ENCODE data around the gene RASA2. TPM values are rescaled to one million over a fixed set of nuclear protein-coding genes. Genes with fewer than 3 reads are reported as not detected.

Gene RASA2
- total and polyA plus RNA-seq, 10 of the 15 experiments (the other 5 are each of a cell fraction or from before 2014, with no cell fraction given), result 1.9 to 9.4 (median 7.2) TPM

DNA sequence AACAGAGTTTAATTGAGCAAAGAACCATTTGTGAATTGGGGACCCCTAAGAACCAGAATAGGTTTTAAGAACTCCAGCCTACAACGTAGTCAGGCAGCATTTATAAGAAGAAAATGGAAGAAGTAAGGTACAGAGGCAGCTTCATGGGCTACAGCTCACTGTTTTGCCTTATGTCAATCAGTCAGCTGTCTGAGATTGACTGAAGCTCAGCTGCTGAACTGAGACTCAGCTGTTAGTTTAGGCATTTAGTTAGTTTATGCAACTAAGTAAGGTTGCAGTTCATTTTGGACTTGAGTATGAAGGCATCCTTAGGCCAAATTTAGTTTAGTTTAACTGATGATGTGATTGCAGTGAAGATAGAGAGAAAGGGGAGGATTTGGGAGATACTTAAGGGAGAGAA lies 34.1 kb upstream of the RASA2 start:
- H3K36me3 ChIP-seq (ENCODE audit: control insufficient read depth in 2 of 2, insufficient read depth in 2 of 2, low read length in 1 of 2), result no peaks in the 10 kb centered on the region
- no peak for FAIRE-seq
- no peaks in the 10 kb centered on the region for H3K27me3 ChIP-seq (replicated peaks in 1 of 2; ENCODE audit: control insufficient read depth in 2 of 2, insufficient read depth in 2 of 2, low read length in 1 of 2)
- no TSS peak for BruUV-seq (replicated peaks)
- RAD21 ChIA-PET (ENCODE audit: unreplicated experiment), result interaction anchor here (0.6 to 6.3 kb wide), 34 partner anchors 9 to 443 kb away, joined by 3 to 164 read pairs (median 5); partner anchors contain the start of genes PXYLP1 and ZBTB38
- H3K79me2 ChIP-seq (ENCODE audit: control insufficient read depth, insufficient read depth, low read length), result no peaks in the 10 kb centered on the region
- in situ Hi-C loops (cut with MboI), result loop anchor here (5.0 kb wide), 1 partner anchor 145 kb away; no protein-coding TSS in a partner anchor
- H3K27ac ChIP-seq (ENCODE audit: control insufficient read depth, insufficient read depth), result no peak overlapping the region
- no peak for ATAC-seq
- H4K20me1 ChIP-seq (ENCODE audit: control insufficient read depth, insufficient read depth), result no peaks in the 10 kb centered on the region
- POLR2A ChIA-PET, result interaction anchor here (0.6 to 4.6 kb wide), 8 partner anchors 10 to 149 kb away, joined by 3 to 33 read pairs (median 6); no protein-coding TSS in a partner anchor
- no peaks in the 10 kb centered on the region; the same call in 1 of the 2 replicates for H3K4me1 ChIP-seq (ENCODE audit: control insufficient read depth, insufficient read depth, low read length)
- no peak overlapping the region for H3K9ac ChIP-seq (ENCODE audit: control insufficient read depth, insufficient read depth, low read length)
- WGBS (ENCODE audit: insufficient coverage, insufficient replicate concordance, low lambda C conversion rate, missing lambda C conversion rate), result 100% methylated on average over 1 of the region's 1 CpG
- no peak for TF ChIP-seq YY1 (IDR thresholded peaks at IDR 0.05; ENCODE audit: low read depth, low read length)
- TF ChIP-seq, protein P1, sequence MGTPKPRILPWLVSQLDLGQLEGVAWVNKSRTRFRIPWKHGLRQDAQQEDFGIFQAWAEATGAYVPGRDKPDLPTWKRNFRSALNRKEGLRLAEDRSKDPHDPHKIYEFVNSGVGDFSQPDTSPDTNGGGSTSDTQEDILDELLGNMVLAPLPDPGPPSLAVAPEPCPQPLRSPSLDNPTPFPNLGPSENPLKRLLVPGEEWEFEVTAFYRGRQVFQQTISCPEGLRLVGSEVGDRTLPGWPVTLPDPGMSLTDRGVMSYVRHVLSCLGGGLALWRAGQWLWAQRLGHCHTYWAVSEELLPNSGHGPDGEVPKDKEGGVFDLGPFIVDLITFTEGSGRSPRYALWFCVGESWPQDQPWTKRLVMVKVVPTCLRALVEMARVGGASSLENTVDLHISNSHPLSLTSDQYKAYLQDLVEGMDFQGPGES (IDR thresholded peaks at IDR 0.05), result no peak
- TF ChIP-seq SPI1 (IDR thresholded peaks at IDR 0.05; ENCODE audit: borderline replicate concordance, insufficient read depth, low read depth, low read length), result no peak
- no peak for TF ChIP-seq FOS (IDR thresholded peaks at IDR 0.05; ENCODE audit: borderline replicate concordance, extremely low read depth, insufficient read length)
- no peak for TF ChIP-seq RAD21 (IDR thresholded peaks at IDR 0.05; ENCODE audit: insufficient read depth, low read depth, low read length)
- TF ChIP-seq TAF1 (IDR thresholded peaks at IDR 0.05; ENCODE audit: borderline replicate concordance, low read depth, low read length), result no peak
- no peak for TF ChIP-seq HDGF (IDR thresholded peaks at IDR 0.05)
- no peak for TF ChIP-seq CREM (IDR thresholded peaks at IDR 0.05; ENCODE audit: low read depth)
- TF ChIP-seq ZNF384 (IDR thresholded peaks at IDR 0.05; ENCODE audit: borderline replicate concordance, low read depth, low read length), result no peak
- TF ChIP-seq, protein P2, sequence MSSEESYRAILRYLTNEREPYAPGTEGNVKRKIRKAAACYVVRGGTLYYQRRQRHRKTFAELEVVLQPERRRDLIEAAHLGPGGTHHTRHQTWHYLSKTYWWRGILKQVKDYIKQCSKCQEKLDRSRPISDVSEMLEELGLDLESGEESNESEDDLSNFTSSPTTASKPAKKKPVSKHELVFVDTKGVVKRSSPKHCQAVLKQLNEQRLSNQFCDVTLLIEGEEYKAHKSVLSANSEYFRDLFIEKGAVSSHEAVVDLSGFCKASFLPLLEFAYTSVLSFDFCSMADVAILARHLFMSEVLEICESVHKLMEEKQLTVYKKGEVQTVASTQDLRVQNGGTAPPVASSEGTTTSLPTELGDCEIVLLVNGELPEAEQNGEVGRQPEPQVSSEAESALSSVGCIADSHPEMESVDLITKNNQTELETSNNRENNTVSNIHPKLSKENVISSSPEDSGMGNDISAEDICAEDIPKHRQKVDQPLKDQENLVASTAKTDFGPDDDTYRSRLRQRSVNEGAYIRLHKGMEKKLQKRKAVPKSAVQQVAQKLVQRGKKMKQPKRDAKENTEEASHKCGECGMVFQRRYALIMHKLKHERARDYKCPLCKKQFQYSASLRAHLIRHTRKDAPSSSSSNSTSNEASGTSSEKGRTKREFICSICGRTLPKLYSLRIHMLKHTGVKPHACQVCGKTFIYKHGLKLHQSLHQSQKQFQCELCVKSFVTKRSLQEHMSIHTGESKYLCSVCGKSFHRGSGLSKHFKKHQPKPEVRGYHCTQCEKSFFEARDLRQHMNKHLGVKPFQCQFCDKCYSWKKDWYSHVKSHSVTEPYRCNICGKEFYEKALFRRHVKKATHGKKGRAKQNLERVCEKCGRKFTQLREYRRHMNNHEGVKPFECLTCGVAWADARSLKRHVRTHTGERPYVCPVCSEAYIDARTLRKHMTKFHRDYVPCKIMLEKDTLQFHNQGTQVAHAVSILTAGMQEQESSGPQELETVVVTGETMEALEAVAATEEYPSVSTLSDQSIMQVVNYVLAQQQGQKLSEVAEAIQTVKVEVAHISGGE (CRISPR knock-in tag; IDR thresholded peaks at IDR 0.05), result no peak
- no peak for TF ChIP-seq STAT3 (IDR thresholded peaks at IDR 0.05; ENCODE audit: low read depth, low read length)
- TF ChIP-seq, protein P3, sequence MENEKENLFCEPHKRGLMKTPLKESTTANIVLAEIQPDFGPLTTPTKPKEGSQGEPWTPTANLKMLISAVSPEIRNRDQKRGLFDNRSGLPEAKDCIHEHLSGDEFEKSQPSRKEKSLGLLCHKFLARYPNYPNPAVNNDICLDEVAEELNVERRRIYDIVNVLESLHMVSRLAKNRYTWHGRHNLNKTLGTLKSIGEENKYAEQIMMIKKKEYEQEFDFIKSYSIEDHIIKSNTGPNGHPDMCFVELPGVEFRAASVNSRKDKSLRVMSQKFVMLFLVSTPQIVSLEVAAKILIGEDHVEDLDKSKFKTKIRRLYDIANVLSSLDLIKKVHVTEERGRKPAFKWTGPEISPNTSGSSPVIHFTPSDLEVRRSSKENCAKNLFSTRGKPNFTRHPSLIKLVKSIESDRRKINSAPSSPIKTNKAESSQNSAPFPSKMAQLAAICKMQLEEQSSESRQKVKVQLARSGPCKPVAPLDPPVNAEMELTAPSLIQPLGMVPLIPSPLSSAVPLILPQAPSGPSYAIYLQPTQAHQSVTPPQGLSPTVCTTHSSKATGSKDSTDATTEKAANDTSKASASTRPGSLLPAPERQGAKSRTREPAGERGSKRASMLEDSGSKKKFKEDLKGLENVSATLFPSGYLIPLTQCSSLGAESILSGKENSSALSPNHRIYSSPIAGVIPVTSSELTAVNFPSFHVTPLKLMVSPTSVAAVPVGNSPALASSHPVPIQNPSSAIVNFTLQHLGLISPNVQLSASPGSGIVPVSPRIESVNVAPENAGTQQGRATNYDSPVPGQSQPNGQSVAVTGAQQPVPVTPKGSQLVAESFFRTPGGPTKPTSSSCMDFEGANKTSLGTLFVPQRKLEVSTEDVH (IDR thresholded peaks at IDR 0.05; ENCODE audit: low read depth, partially characterized antibody), result no peak
- TF ChIP-seq ATF7 (IDR thresholded peaks at IDR 0.05; ENCODE audit: low read depth), result no peak
- no peak for TF ChIP-seq LARP7 (IDR thresholded peaks at IDR 0.05)
- H3K9me3 ChIP-seq (replicated peaks; ENCODE audit: control insufficient read depth, insufficient read depth, low read length), result no peaks in the 10 kb centered on the region
- SMC1A ChIA-PET (ENCODE audit: uncharacterized antibody, unreplicated experiment), result interaction anchor here (0.6 to 11.9 kb wide), 34 partner anchors 11 to 216 kb away, joined by 3 to 405 read pairs (median 6); no protein-coding TSS in a partner anchor
- DNase-seq (ENCODE audit: low read depth, low spot score), result no peak
- CTCF ChIA-PET, result interaction anchor here (0.6 to 12.6 kb wide), 33 partner anchors 9 to 286 kb away, joined by 3 to 642 read pairs (median 8); partner anchors contain the start of gene RNF7
- intact Hi-C loops (cut with micrococcal nuclease; ENCODE audit: unreplicated experiment), result loop anchor here (1.0 to 5.0 kb wide), 4 partner anchors 91 to 220 kb away; partner anchors contain the start of gene PXYLP1
- no peak overlapping the region for H3K4me3 ChIP-seq
- H2AFZ ChIP-seq (ENCODE audit: control insufficient read depth, low read depth, low read length), result no peak overlapping the region
- H3K4me2 ChIP-seq (ENCODE audit: control insufficient read depth, insufficient read depth), result no peak overlapping the region

Measured in GM12878 (cell line).